22Rv1 (cell line): Measurements from ENCODE around the gene USP48.

Experiments
- H3K27ac ChIP-seq: fragments of 450-650 bp; 2 replicates; pipeline ENCODE4 v1.5.1; 2017
- CTCF ChIP-seq: fragments of 450-650 bp; IDR thresholded peaks from 2 replicates; pipeline ENCODE4 v1.5.1; 2017; ENCODE audit warnings: mild to moderate bottlenecking
- ZFX ChIP-seq: fragments of 450-650 bp; IDR thresholded peaks from 2 replicates; pipeline ENCODE4 v1.6.1; 2017; ENCODE audit warnings: antibody characterized with exemption, borderline replicate concordance

Gene USP48, protein sequence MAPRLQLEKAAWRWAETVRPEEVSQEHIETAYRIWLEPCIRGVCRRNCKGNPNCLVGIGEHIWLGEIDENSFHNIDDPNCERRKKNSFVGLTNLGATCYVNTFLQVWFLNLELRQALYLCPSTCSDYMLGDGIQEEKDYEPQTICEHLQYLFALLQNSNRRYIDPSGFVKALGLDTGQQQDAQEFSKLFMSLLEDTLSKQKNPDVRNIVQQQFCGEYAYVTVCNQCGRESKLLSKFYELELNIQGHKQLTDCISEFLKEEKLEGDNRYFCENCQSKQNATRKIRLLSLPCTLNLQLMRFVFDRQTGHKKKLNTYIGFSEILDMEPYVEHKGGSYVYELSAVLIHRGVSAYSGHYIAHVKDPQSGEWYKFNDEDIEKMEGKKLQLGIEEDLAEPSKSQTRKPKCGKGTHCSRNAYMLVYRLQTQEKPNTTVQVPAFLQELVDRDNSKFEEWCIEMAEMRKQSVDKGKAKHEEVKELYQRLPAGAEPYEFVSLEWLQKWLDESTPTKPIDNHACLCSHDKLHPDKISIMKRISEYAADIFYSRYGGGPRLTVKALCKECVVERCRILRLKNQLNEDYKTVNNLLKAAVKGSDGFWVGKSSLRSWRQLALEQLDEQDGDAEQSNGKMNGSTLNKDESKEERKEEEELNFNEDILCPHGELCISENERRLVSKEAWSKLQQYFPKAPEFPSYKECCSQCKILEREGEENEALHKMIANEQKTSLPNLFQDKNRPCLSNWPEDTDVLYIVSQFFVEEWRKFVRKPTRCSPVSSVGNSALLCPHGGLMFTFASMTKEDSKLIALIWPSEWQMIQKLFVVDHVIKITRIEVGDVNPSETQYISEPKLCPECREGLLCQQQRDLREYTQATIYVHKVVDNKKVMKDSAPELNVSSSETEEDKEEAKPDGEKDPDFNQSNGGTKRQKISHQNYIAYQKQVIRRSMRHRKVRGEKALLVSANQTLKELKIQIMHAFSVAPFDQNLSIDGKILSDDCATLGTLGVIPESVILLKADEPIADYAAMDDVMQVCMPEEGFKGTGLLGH

DNA sequence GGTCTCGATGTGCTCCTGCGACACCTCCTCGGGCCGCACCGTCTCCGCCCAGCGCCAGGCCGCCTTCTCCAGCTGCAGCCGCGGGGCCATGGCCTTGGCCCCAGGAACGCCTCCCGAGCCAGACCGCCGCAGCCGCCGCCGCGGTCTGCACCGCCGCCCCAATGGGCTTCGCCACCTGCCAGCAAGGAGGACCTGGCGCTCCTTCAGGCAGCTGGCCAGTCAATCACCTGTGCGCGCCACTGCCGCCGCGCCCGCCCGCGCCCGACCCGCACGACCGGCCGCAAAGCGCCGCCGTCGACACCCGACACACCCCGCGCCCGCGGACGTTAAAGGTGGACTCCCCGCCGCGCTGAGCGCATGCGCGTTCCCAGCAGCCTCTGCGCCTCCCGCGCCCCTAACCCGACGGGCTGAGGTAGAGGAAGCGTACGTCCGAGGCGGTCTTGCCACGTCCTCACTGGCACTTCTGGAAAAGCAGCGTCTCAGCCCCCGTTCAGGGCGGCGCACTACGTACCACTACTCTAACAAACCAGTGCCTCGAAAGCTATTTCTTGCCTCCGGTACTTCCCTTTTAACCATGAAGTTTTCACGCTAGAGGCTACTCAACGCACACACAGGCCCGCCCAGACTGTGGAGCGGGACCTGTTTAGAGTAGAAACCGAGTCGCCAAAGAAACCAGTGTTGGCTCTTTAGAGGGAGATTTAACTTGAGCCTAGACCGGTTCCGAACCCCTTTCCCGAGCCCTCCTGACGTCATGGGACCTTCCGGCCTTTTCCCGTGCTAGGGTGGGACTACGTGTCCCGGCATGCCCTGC lies at the start of gene USP48:
Gene USP48, minus strand, starts transcription at position 282 of the 811 bp plus-strand sequence. Its CDS starts 192 bp downstream, at position 90.
- H3K27ac ChIP-seq: peak within 1 kb of the TSS; percentile 95
- no peak for TF ChIP-seq CTCF
- no peak for TF ChIP-seq ZFX

DNA sequence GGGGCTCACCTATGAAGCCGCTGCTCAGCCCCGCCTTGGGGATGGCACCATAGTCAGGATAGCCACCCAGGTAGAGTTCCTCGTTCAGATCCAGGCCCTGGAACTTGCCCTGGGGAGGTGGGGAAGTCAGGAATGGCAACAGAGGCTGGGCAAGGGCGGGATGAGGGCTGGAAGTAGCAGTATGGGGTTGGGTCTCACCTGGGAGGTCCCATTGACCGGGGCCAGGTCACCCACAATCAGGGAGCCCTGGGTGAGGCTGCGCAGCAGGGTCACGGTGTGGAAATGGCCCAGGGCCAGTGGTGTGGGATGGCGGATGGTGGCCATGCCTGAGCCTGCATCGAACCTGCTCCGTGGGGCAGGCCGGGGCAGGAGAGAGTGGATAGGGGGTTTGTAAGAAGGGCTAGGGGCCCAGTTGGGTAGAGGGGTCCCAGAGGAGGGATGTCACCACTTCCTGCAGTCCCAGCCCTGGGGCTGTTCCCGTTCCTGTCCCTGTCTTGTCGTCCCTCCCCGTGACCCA lies 48.6 kb upstream of the USP48 start:
- no peak for TF ChIP-seq ZFX
- no peak for TF ChIP-seq CTCF
- no peak overlapping the region for H3K27ac ChIP-seq

GRCh38 chr1:21830792-21831453 lies 48.0 kb upstream of the USP48 start:
- TF ChIP-seq ZFX: no peak
- TF ChIP-seq CTCF: no peak
- no peak overlapping the region for H3K27ac ChIP-seq

DNA sequence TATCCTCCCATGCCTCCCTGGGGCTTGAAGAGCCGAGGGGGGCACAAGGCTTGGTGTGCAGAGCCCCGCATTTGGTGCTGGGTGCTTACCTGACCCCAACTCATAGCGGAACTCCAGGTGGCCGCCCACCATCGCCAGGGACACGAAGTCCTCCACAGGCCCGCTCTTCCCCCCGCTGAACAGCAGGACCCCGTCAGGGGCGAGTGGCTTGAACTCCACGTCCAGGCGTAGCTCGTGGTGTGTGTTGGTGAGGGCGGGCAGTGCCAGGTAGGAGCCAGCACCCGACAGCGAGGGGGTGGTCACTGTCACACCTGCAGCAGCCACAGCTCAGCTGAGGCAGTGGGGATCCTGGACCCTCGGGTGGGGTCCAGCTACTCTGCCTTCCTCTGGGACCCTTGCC lies 46.3 kb upstream of the USP48 start:
- TF ChIP-seq CTCF: no peak
- no peak for TF ChIP-seq ZFX
- no peak overlapping the region for H3K27ac ChIP-seq

DNA sequence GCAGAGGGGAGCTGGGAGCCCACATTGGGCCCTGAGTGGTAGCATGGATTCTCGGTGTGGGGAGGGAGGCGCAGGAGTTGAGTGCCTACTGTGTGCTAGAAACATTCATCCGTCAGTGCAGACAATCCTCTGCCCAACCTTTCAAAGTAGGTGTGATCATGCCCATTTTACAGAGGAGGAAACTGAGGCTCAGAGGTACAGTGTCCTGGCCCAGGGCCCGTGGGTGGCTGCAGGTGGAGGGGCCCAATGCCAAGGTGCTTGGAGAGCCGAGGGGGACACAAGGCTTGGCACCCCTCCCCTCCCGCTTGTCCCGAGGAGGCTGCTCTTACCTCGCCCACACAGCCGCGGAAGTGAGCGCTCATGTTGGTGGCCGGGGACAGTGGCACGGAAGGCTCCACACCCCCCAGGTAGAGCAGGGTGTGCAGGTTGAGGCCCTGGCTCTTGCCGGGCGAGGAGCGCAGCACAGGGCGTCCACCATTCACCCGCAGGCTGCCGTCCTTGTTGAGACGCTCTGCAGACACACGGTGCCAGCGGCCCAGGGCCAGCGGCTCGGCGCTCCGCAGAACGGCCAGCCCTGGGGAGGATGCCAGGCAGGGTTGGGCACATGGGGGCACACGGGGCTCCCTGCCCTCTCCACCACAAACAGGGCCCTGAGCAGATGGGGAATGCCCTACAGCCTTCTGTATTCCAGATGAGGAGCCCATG lies 45.7 kb upstream of the USP48 start:
- no peak overlapping the region for H3K27ac ChIP-seq
- TF ChIP-seq ZFX (no peak), CTCF (no peak)

GRCh38 chr1:21828075-21828474 lies 45.1 kb upstream of the USP48 start:
- H3K27ac ChIP-seq: no peak overlapping the region
- no peak for TF ChIP-seq ZFX
- no peak for TF ChIP-seq CTCF
